GM12892 (cell line): ENCODE results near the gene EPB41.

Source experiments
- POLR2A ChIP-seq: IDR thresholded peaks from 2 replicates; pipeline ENCODE4 v1.6.1; 2011; ENCODE audit warnings: low read depth, low read length, control low read depth
- POLR2AphosphoS5 ChIP-seq: IDR thresholded peaks from 2 replicates; pipeline ENCODE4 v1.6.1; 2011; ENCODE audit warnings: low read depth, low read length, control low read depth
- TAF1 ChIP-seq: IDR thresholded peaks from 2 replicates; pipeline ENCODE4 v1.6.1; 2011; ENCODE audit warnings: low read depth, mild to moderate bottlenecking, control low read depth, low read length, borderline replicate concordance

GRCh38 chr1:29084196-29084521, 169.8 kb downstream of the EPB41 start:
- no peak for TF ChIP-seq POLR2AphosphoS5
- TF ChIP-seq POLR2A, result no peak
- no peak for TF ChIP-seq TAF1
